HepG2 (cell line): Measurements from ENCODE around the gene HERC6. TPM values are rescaled to one million over a fixed set of nuclear protein-coding genes. Genes with fewer than 3 reads are reported as not detected.

Experiments
- CCAR2 ChIP-seq: fragments of 200-400 bp; formaldehyde crosslinking; optimal IDR thresholded peaks from 2 replicates; pipeline ENCODE3; 2018; ENCODE audit warnings: low read depth, mild to moderate bottlenecking, low read length, moderate library complexity
- DRAP1 ChIP-seq: IDR thresholded peaks from 2 replicates; pipeline ENCODE4 v1.6.1; 2016; ENCODE audit warnings: missing genetic modification reagents, missing compliant biosample characterization
- ELK4 ChIP-seq: sonication (generic); formaldehyde crosslinking; IDR thresholded peaks from 2 replicates; pipeline ENCODE4 v1.9.0; 2021; ENCODE audit warnings: missing genetic modification reagents, borderline replicate concordance
- KIAA2018 ChIP-seq: sonication (generic); formaldehyde crosslinking; IDR thresholded peaks from 2 replicates; pipeline ENCODE4 v1.5.0; 2020; ENCODE audit warnings: mild to moderate bottlenecking, missing genetic modification reagents, borderline replicate concordance
- MIER3 ChIP-seq: IDR thresholded peaks from 2 replicates; pipeline ENCODE4 v1.6.1; 2016; ENCODE audit warnings: missing compliant biosample characterization, borderline replicate concordance
- MXD1 ChIP-seq: sonication (generic); formaldehyde crosslinking; IDR thresholded peaks from 2 replicates; pipeline ENCODE4 v1.4.0; 2020; ENCODE audit warnings: mild to moderate bottlenecking, missing genetic modification reagents
- RFXANK ChIP-seq: IDR thresholded peaks from 2 replicates; pipeline ENCODE4 v1.6.1; 2016
- SETDB1 ChIP-seq: sonication (generic); formaldehyde crosslinking; IDR thresholded peaks from 2 replicates; pipeline ENCODE4 v1.5.1; 2020; ENCODE audit warnings: missing genetic modification reagents, mild to moderate bottlenecking, borderline replicate concordance
- SSRP1 ChIP-seq: IDR thresholded peaks from 2 replicates; pipeline ENCODE4 v1.6.1; 2016; ENCODE audit warnings: control low read depth
- TOE1 ChIP-seq: sonication (generic); formaldehyde crosslinking; IDR thresholded peaks from 2 replicates; pipeline ENCODE4 v1.4.0; 2020; ENCODE audit warnings: mild to moderate bottlenecking, missing genetic modification reagents
- XBP1 ChIP-seq: sonication (generic); formaldehyde crosslinking; IDR thresholded peaks from 2 replicates; pipeline ENCODE4 v1.5.0; 2020; ENCODE audit warnings: missing genetic modification reagents
- ZNF124 ChIP-seq: sonication (generic); formaldehyde crosslinking; IDR thresholded peaks from 2 replicates; pipeline ENCODE4 v1.4.0; 2020; ENCODE audit warnings: missing genetic modification reagents
- ZNF225 ChIP-seq: sonication (generic); formaldehyde crosslinking; IDR thresholded peaks from 2 replicates; pipeline ENCODE4 v1.4.0; 2020; ENCODE audit warnings: mild to moderate bottlenecking, missing genetic modification reagents
- ZNF329 ChIP-seq: sonication (generic); formaldehyde crosslinking; IDR thresholded peaks from 2 replicates; pipeline ENCODE4 v1.9.0; 2021; ENCODE audit warnings: low read depth, mild to moderate bottlenecking, missing genetic modification reagents
- ZNF496 ChIP-seq: sonication (generic); formaldehyde crosslinking; IDR thresholded peaks from 2 replicates; pipeline ENCODE4 v1.8.1; 2023; ENCODE audit warnings: mild to moderate bottlenecking, moderate library complexity, missing genetic modification reagents; ENCODE audit not compliant: insufficient replicate concordance
- polyA plus RNA-seq, 8 experiments: library from polyadenylated mRNA; depleted of rRNA in 3 of 8; stranded (reverse) in 7 of 8; unstranded in 1 of 8; fragments of >200 nt; fragmentation: Illumina TruSeq in 4 of 8; extraction: Trizol in 4 of 8; gene quantifications; 2 replicates each; pipeline versions ENCODE4 v1.2.1 to v1.2.3, GENCODE V29; 2011 to 2016; ENCODE audit warnings: low read depth in 4 of 8, missing spikeins in 1 of 8, mixed read lengths in 1 of 8; ENCODE audit not compliant: insufficient read depth in 1 of 8
- total RNA-seq, 5 experiments: library from RNA; depleted of rRNA; stranded (reverse); fragments of >200 nt; fragmentation: Illumina TruSeq; extraction: Trizol; gene quantifications; 2 replicates each; pipeline ENCODE4 v1.2.3, GENCODE V29; 2016; ENCODE audit warnings: low read depth in 1 of 5

The HERC6 gene
- total and polyA plus RNA-seq, 2 of the 13 experiments (the other 11 are each of a cell fraction or from before 2014, with no cell fraction given): 0.50 to 2.0 TPM

- no peak for TF ChIP-seq KIAA2018 (CRISPR knock-in tag)
- no peak for TF ChIP-seq ZNF496 (CRISPR knock-in tag)
- TF ChIP-seq ZNF329: no peak
- peak; percentile 68; the same call in 1 of the 2 replicates for TF ChIP-seq MXD1 (CRISPR knock-in tag)
- no peak for TF ChIP-seq ELK4 (CRISPR knock-in tag)
- TF ChIP-seq ZNF124 (CRISPR knock-in tag): 0 out of 2 replicates have a peak, but pooled peaks have one; percentile 21
- no peak for TF ChIP-seq SSRP1 (CRISPR knock-in tag)
- TF ChIP-seq SETDB1: no peak
- peak; percentile 74; the same call in 1 of the 2 replicates for TF ChIP-seq ZNF225
- no peak for TF ChIP-seq XBP1 (CRISPR knock-in tag)
- TF ChIP-seq RFXANK (CRISPR knock-in tag): no peak
- no peak for TF ChIP-seq TOE1 (CRISPR knock-in tag)
- TF ChIP-seq MIER3 (CRISPR knock-in tag): no peak
- no peak for TF ChIP-seq CCAR2
- no peak; the same call in 1 of the 2 replicates for TF ChIP-seq DRAP1 (CRISPR knock-in tag)
These were observed at the start of gene HERC6 (continued) for GRCh38 chr4:88378691-88379559.
